K562 (cell line): ENCODE measurements around the gene TMEM184A. TPM values are rescaled to one million over a fixed set of nuclear protein-coding genes. Genes with fewer than 3 reads are reported as not detected.

Experiments
- BCL6 ChIP-seq: fragments of 250-450 bp; sonication (Bioruptor Pico); IDR thresholded peaks from 2 replicates; pipeline ENCODE4 v1.4.0; 2020
- CBX3 ChIP-seq, 2 experiments: IDR thresholded peaks; 1 replicate in 1 of 2; 2 replicates in 1 of 2; pipeline ENCODE4 v1.6.1; 2012; ENCODE audit warnings: inconsistent platforms in 2 of 2, low read length in 2 of 2, borderline replicate concordance in 1 of 2, control low read depth in 1 of 2
- CTBP1 ChIP-seq: fragments of 450-650 bp; IDR thresholded peaks from 2 replicates; pipeline ENCODE4 v1.6.1; 2016; ENCODE audit warnings: borderline replicate concordance
- EGR1 ChIP-seq: fragments of 450-650 bp; conservative IDR thresholded peaks from 2 replicates; pipeline ENCODE4 v1.6.1; 2017; ENCODE audit warnings: mild to moderate bottlenecking
- PHF20 ChIP-seq: fragments of 450-650 bp; IDR thresholded peaks from 2 replicates; pipeline ENCODE4 v1.6.1; 2018; ENCODE audit not compliant: partially characterized antibody
- PHF8 ChIP-seq: fragments of 200-600 bp; sonication (generic); IDR thresholded peaks from 2 replicates; pipeline ENCODE4 v1.6.1; 2012; ENCODE audit warnings: mixed run types, mild to moderate bottlenecking, inconsistent platforms, low read length, moderate library complexity, borderline replicate concordance
- POLR2AphosphoS5 ChIP-seq: IDR thresholded peaks from 2 replicates; pipeline ENCODE4 v1.6.1; 2011; ENCODE audit warnings: mild to moderate bottlenecking, low read depth, low read length, moderate library complexity; ENCODE audit not compliant: control insufficient read depth, insufficient read depth
- RBFOX2 ChIP-seq: fragments of 200-400 bp; formaldehyde crosslinking; IDR thresholded peaks from 2 replicates; pipeline ENCODE4 v1.6.1; 2017; ENCODE audit warnings: low read depth, mild to moderate bottlenecking, low read length, moderate library complexity
- SMC3 ChIP-seq: conservative IDR thresholded peaks from 2 replicates; pipeline ENCODE4 v1.6.1; 2011; ENCODE audit warnings: low read depth, low read length, improper control_type of control experiment; ENCODE audit not compliant: insufficient read depth
- TCFL5 ChIP-seq: fragments of 250-450 bp; sonication (Bioruptor Pico); conservative IDR thresholded peaks from 2 replicates; pipeline ENCODE4 v1.6.1; 2021; ENCODE audit warnings: mild to moderate bottlenecking, moderate library complexity, matching md5 sums
- polyA plus RNA-seq, 8 experiments: library from polyadenylated mRNA; depleted of rRNA in 4 of 8; stranded (reverse) in 5 of 8; unstranded in 3 of 8; fragments of >200 nt; fragmentation: Nextera tagmentation in 2 of 8; fragmentation: Illumina TruSeq in 1 of 8; extraction: Ambion mirVana in 2 of 8; extraction: Trizol in 1 of 8; gene quantifications; 2 replicates each; pipeline versions ENCODE4 v1.2.1 to v1.2.3, GENCODE V29; 2011 to 2014; ENCODE audit warnings: inconsistent platforms in 1 of 8, missing spikeins in 1 of 8
- total RNA-seq, 7 experiments: library from RNA; depleted of rRNA in 6 of 7; stranded (reverse); fragments of >200 nt in 6 of 7; fragmentation: Illumina TruSeq in 2 of 7; extraction: Trizol in 2 of 7; gene quantifications; 2 replicates each; pipeline versions ENCODE4 v1.2.1 to v1.2.3, GENCODE V29; 2011 to 2021; ENCODE audit warnings: low replicate concordance in 1 of 7
- TF ChIP-seq, protein P1 (sequence below), 3 experiments: IDR thresholded peaks in 2 of 3; conservative IDR thresholded peaks in 1 of 3; 2 replicates each; pipeline ENCODE4 v1.5.1; 2011 to 2012; ENCODE audit warnings: low read length in 3 of 3, mild to moderate bottlenecking in 3 of 3, control low read depth in 2 of 3, improper control_type of control experiment in 1 of 3, inconsistent platforms in 1 of 3, low read depth in 1 of 3, mixed read lengths in 1 of 3, moderate library complexity in 1 of 3; ENCODE audit not compliant: insufficient read depth in 2 of 3
- TF ChIP-seq, protein P2 (sequence below): fragments of 450-650 bp; IDR thresholded peaks from 2 replicates; pipeline ENCODE4 v1.7.1; 2018; ENCODE audit warnings: mild to moderate bottlenecking, low read depth; ENCODE audit not compliant: partially characterized antibody
- TF ChIP-seq, protein P3 (sequence below): sonication (generic); formaldehyde crosslinking; IDR thresholded peaks from 2 replicates; pipeline ENCODE4 v1.8.0; 2022; ENCODE audit warnings: mild to moderate bottlenecking, missing genetic modification reagents
- TF ChIP-seq, protein P4 (sequence below), 2 experiments: fragments of 200-800 bp in 1 of 2; sonication (Bioruptor generic) in 1 of 2; sonication (generic) in 1 of 2; formaldehyde crosslinking in 1 of 2; IDR thresholded peaks in 1 of 2; conservative IDR thresholded peaks in 1 of 2; 2 replicates each; pipeline versions ENCODE4 v1.5.0 to v1.6.1; 2016 to 2020; ENCODE audit warnings: missing compliant biosample characterization in 1 of 2, missing genetic modification characterization in 1 of 2, missing genetic modification reagents in 1 of 2

TMEM184A gene
- total and polyA plus RNA-seq, 9 of the 15 experiments (the other 6 are each of a cell fraction or from before 2014, with no cell fraction given): 0.10 to 0.18 (median 0.11) TPM; not detected in 6

DNA sequence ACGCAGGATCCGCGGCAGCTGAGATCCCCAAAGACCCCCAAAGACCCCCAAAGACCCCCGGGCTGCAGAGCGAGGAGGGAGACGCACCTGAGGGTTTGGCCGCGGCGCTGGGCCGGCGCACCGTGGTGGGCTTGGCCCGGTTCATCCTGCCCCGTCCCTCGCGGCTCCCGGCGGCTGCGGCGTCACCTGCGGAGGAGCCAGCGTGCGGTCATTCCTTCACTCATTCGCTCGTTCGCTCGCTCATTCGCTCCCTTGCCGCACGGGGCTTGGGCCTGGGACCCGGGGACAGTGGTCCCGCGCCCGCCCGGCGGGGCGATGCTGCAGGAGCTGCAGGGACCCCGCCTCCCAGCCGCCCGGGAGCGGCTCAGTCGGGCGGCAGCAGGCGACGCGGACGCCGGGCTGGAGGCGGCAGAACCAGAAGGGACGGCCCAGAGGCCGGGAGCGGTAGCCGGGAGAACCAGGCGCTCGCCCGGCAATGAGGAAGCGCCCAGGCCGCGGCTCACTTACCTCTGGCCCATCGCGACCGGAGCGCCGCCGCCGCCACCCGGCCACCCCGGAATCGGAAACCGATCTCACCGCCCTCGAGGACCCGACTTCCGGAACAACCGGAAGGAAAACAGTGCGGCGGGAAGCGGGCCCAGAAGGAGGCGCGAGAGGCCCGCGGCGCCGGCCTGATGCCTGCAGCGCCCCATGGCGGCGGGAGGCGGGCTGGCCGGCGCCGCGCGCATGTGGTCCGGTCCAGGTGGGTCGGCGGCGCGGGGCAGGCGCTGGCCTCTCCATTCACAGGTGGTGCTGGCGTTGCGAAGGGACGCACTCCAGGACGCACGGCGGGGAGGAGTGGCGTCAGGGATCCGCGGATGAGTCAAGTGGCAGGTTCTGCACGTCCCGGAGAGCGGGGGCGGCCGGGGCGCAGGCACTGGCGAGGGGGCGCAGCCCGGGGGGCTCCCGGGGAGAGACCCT is 51.9 kb downstream of the TMEM184A start, which contains the start of gene INTS1 (continued):
- TF ChIP-seq, protein P1, sequence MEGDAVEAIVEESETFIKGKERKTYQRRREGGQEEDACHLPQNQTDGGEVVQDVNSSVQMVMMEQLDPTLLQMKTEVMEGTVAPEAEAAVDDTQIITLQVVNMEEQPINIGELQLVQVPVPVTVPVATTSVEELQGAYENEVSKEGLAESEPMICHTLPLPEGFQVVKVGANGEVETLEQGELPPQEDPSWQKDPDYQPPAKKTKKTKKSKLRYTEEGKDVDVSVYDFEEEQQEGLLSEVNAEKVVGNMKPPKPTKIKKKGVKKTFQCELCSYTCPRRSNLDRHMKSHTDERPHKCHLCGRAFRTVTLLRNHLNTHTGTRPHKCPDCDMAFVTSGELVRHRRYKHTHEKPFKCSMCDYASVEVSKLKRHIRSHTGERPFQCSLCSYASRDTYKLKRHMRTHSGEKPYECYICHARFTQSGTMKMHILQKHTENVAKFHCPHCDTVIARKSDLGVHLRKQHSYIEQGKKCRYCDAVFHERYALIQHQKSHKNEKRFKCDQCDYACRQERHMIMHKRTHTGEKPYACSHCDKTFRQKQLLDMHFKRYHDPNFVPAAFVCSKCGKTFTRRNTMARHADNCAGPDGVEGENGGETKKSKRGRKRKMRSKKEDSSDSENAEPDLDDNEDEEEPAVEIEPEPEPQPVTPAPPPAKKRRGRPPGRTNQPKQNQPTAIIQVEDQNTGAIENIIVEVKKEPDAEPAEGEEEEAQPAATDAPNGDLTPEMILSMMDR (IDR thresholded peaks at IDR 0.05 in 2 of 3, conservative IDR thresholded peaks at IDR 0.05 in 1 of 3; ENCODE audit: insufficient read depth in 2 of 3, low read depth in 1 of 3, low read length in 3 of 3): peak; percentile 78 to 99 (median 98)
- TF ChIP-seq, protein P2, sequence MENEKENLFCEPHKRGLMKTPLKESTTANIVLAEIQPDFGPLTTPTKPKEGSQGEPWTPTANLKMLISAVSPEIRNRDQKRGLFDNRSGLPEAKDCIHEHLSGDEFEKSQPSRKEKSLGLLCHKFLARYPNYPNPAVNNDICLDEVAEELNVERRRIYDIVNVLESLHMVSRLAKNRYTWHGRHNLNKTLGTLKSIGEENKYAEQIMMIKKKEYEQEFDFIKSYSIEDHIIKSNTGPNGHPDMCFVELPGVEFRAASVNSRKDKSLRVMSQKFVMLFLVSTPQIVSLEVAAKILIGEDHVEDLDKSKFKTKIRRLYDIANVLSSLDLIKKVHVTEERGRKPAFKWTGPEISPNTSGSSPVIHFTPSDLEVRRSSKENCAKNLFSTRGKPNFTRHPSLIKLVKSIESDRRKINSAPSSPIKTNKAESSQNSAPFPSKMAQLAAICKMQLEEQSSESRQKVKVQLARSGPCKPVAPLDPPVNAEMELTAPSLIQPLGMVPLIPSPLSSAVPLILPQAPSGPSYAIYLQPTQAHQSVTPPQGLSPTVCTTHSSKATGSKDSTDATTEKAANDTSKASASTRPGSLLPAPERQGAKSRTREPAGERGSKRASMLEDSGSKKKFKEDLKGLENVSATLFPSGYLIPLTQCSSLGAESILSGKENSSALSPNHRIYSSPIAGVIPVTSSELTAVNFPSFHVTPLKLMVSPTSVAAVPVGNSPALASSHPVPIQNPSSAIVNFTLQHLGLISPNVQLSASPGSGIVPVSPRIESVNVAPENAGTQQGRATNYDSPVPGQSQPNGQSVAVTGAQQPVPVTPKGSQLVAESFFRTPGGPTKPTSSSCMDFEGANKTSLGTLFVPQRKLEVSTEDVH: peak; percentile 91
- no peak for TF ChIP-seq TCFL5
- TF ChIP-seq BCL6 (CRISPR knock-in tag): no peak
- peak; percentile 84 for TF ChIP-seq POLR2AphosphoS5
- TF ChIP-seq EGR1: peak; percentile 79
- TF ChIP-seq, protein P3, sequence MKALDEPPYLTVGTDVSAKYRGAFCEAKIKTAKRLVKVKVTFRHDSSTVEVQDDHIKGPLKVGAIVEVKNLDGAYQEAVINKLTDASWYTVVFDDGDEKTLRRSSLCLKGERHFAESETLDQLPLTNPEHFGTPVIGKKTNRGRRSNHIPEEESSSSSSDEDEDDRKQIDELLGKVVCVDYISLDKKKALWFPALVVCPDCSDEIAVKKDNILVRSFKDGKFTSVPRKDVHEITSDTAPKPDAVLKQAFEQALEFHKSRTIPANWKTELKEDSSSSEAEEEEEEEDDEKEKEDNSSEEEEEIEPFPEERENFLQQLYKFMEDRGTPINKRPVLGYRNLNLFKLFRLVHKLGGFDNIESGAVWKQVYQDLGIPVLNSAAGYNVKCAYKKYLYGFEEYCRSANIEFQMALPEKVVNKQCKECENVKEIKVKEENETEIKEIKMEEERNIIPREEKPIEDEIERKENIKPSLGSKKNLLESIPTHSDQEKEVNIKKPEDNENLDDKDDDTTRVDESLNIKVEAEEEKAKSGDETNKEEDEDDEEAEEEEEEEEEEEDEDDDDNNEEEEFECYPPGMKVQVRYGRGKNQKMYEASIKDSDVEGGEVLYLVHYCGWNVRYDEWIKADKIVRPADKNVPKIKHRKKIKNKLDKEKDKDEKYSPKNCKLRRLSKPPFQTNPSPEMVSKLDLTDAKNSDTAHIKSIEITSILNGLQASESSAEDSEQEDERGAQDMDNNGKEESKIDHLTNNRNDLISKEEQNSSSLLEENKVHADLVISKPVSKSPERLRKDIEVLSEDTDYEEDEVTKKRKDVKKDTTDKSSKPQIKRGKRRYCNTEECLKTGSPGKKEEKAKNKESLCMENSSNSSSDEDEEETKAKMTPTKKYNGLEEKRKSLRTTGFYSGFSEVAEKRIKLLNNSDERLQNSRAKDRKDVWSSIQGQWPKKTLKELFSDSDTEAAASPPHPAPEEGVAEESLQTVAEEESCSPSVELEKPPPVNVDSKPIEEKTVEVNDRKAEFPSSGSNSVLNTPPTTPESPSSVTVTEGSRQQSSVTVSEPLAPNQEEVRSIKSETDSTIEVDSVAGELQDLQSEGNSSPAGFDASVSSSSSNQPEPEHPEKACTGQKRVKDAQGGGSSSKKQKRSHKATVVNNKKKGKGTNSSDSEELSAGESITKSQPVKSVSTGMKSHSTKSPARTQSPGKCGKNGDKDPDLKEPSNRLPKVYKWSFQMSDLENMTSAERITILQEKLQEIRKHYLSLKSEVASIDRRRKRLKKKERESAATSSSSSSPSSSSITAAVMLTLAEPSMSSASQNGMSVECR (CRISPR knock-in tag): 0 out of 2 replicates have a peak, but pooled peaks have one; percentile 36
- peak; percentile 92 for TF ChIP-seq PHF20
- TF ChIP-seq PHF8: peak; percentile 90; the same call in 1 of the 2 replicates
- TF ChIP-seq, protein P4, sequence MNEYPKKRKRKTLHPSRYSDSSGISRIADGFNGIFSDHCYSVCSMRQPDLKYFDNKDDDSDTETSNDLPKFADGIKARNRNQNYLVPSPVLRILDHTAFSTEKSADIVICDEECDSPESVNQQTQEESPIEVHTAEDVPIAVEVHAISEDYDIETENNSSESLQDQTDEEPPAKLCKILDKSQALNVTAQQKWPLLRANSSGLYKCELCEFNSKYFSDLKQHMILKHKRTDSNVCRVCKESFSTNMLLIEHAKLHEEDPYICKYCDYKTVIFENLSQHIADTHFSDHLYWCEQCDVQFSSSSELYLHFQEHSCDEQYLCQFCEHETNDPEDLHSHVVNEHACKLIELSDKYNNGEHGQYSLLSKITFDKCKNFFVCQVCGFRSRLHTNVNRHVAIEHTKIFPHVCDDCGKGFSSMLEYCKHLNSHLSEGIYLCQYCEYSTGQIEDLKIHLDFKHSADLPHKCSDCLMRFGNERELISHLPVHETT (CRISPR knock-in tag; conservative IDR thresholded peaks at IDR 0.05 in 1 of 2, IDR thresholded peaks at IDR 0.05 in 1 of 2): peak in 1 of 2 experiments; percentile 97; a peak in 2 of 4 replicates
- TF ChIP-seq SMC3: peak; percentile 60
- TF ChIP-seq RBFOX2: peak; percentile 96
- 0 out of 3 replicates have a peak, but pooled peaks of 1 of the 2 experiments have one; percentile 23 for TF ChIP-seq CBX3 (IDR thresholded peaks at IDR 0.05; ENCODE audit: borderline replicate concordance in 1 of 2, low read length in 2 of 2)
- TF ChIP-seq CTBP1: peak; percentile 63; the same call in 1 of the 2 replicates
